ENCODE measurements around the gene KLK4.

DNA sequence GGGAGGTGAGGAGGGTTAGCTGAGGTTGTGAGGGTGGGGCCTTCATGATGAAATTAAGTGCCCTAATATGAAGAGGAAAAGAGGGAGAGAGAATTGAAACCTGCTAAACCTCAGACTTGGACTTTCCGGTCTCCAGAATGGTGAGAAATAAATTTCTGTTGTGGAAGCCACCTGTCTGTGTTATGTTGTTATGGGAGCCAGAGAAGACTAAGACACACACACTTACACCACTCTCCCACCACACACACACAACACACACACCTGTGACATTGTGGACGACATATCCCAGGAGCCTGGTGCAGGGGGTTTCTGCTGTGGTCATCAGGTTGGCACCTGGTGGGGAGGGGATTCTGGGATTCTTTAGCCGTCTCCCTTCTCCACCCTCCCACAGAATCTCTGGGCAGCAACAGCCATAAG lies 14.0 kb downstream of the KLK4 start:
- TF ChIP-seq, protein P1, sequence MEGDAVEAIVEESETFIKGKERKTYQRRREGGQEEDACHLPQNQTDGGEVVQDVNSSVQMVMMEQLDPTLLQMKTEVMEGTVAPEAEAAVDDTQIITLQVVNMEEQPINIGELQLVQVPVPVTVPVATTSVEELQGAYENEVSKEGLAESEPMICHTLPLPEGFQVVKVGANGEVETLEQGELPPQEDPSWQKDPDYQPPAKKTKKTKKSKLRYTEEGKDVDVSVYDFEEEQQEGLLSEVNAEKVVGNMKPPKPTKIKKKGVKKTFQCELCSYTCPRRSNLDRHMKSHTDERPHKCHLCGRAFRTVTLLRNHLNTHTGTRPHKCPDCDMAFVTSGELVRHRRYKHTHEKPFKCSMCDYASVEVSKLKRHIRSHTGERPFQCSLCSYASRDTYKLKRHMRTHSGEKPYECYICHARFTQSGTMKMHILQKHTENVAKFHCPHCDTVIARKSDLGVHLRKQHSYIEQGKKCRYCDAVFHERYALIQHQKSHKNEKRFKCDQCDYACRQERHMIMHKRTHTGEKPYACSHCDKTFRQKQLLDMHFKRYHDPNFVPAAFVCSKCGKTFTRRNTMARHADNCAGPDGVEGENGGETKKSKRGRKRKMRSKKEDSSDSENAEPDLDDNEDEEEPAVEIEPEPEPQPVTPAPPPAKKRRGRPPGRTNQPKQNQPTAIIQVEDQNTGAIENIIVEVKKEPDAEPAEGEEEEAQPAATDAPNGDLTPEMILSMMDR (IDR thresholded peaks at IDR 0.05; ENCODE audit: low read depth, low read length, missing input control), result no peak
- TF ChIP-seq TAF1 (conservative IDR thresholded peaks at IDR 0.05), result no peak
- TF ChIP-seq, protein P2, sequence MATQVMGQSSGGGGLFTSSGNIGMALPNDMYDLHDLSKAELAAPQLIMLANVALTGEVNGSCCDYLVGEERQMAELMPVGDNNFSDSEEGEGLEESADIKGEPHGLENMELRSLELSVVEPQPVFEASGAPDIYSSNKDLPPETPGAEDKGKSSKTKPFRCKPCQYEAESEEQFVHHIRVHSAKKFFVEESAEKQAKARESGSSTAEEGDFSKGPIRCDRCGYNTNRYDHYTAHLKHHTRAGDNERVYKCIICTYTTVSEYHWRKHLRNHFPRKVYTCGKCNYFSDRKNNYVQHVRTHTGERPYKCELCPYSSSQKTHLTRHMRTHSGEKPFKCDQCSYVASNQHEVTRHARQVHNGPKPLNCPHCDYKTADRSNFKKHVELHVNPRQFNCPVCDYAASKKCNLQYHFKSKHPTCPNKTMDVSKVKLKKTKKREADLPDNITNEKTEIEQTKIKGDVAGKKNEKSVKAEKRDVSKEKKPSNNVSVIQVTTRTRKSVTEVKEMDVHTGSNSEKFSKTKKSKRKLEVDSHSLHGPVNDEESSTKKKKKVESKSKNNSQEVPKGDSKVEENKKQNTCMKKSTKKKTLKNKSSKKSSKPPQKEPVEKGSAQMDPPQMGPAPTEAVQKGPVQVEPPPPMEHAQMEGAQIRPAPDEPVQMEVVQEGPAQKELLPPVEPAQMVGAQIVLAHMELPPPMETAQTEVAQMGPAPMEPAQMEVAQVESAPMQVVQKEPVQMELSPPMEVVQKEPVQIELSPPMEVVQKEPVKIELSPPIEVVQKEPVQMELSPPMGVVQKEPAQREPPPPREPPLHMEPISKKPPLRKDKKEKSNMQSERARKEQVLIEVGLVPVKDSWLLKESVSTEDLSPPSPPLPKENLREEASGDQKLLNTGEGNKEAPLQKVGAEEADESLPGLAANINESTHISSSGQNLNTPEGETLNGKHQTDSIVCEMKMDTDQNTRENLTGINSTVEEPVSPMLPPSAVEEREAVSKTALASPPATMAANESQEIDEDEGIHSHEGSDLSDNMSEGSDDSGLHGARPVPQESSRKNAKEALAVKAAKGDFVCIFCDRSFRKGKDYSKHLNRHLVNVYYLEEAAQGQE (IDR thresholded peaks at IDR 0.05), result no peak
- TF ChIP-seq RAD21 (IDR thresholded peaks at IDR 0.05), result no peak
- no peak for TF ChIP-seq FOXA1 (IDR thresholded peaks at IDR 0.05)
- TF ChIP-seq, protein P3, sequence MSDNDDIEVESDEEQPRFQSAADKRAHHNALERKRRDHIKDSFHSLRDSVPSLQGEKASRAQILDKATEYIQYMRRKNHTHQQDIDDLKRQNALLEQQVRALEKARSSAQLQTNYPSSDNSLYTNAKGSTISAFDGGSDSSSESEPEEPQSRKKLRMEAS (IDR thresholded peaks at IDR 0.05), result no peak
- TF ChIP-seq YY1 (IDR thresholded peaks at IDR 0.05), result no peak
- no peak for TF ChIP-seq EGR1 (IDR thresholded peaks at IDR 0.05; ENCODE audit: low read depth in 2 of 2)
- TF ChIP-seq NR2F2 (IDR thresholded peaks at IDR 0.05), result no peak
- no peak for TF ChIP-seq RXRA (IDR thresholded peaks at IDR 0.05)
- no peak for TF ChIP-seq SP1 (IDR thresholded peaks at IDR 0.05)
